A673 (cell line): ENCODE results near the gene MRTFA.

Experiments used
- CTCF ChIP-seq: fragments of 300-800, 200-600 bp; sonication (generic); conservative IDR thresholded peaks from 2 replicates; pipeline ENCODE4 v1.5.1; 2017; ENCODE audit warnings: low read depth, mild to moderate bottlenecking, antibody characterized with exemption, low read length, moderate library complexity, mixed read lengths
- EZH2 ChIP-seq: fragments of 200-600 bp; sonication (generic); IDR thresholded peaks from 2 replicates; pipeline ENCODE4 v1.6.1; 2017; ENCODE audit warnings: borderline replicate concordance, low read depth, mild to moderate bottlenecking, mixed read lengths, antibody characterized with exemption, low read length; ENCODE audit not compliant: poor library complexity, severe bottlenecking

- TF ChIP-seq CTCF (no peak), EZH2 (no peak)
These were observed 203.9 kb downstream of the MRTFA start for GRCh38 chr22:40432625-40433024.
